H9 (cell line): ENCODE measurements around the gene ZNF292. TPM values are rescaled to one million over a fixed set of nuclear protein-coding genes. Genes with fewer than 3 reads are reported as not detected.
A peak's percentile ranks its signal among the peaks of the same experiment; 100 is the strongest.

Experiments
- DNase-seq: peaks from one replicate; pipeline ENCODE4 v3.0.0-alpha.2; 2017
- H2AFZ ChIP-seq: one replicate; pipeline ENCODE4 v1.6.1; 2013; ENCODE audit warnings: mild to moderate bottlenecking, low read length, control low read depth, moderate library complexity
- H2AK5ac ChIP-seq: 2 replicates; pipeline ENCODE4 v1.6.1; 2013; ENCODE audit warnings: low read length, control low read depth, mixed read lengths; ENCODE audit not compliant: insufficient read length
- H2BK120ac ChIP-seq: one replicate; pipeline ENCODE4 v1.6.1; 2013; ENCODE audit warnings: low read depth, mild to moderate bottlenecking, low read length, control low read depth, inconsistent platforms; ENCODE audit not compliant: poor library complexity, severe bottlenecking
- H2BK12ac ChIP-seq: 2 replicates; pipeline ENCODE4 v1.6.1; 2013; ENCODE audit warnings: low read length, control low read depth, mixed read lengths, low read depth; ENCODE audit not compliant: insufficient read length
- H2BK15ac ChIP-seq: 2 replicates; pipeline ENCODE4 v1.6.1; 2013; ENCODE audit warnings: low read depth, low read length, control low read depth
- H2BK20ac ChIP-seq: one replicate; pipeline ENCODE4 v1.6.1; 2013; ENCODE audit warnings: low read depth, mild to moderate bottlenecking, low read length, control low read depth, inconsistent platforms; ENCODE audit not compliant: poor library complexity, severe bottlenecking
- H2BK5ac ChIP-seq: 2 replicates; pipeline ENCODE4 v1.6.1; 2013; ENCODE audit warnings: low read length, control low read depth, mixed read lengths; ENCODE audit not compliant: insufficient read length
- H3K14ac ChIP-seq: 2 replicates; pipeline ENCODE4 v1.6.1; 2013; ENCODE audit warnings: low read length, control low read depth; ENCODE audit not compliant: insufficient read depth
- H3K18ac ChIP-seq: 2 replicates; pipeline ENCODE4 v1.6.1; 2013; ENCODE audit warnings: low read depth, mild to moderate bottlenecking, mixed read lengths, low read length, control low read depth; ENCODE audit not compliant: insufficient read length
- H3K23ac ChIP-seq: 2 replicates; pipeline ENCODE4 v1.6.1; 2013; ENCODE audit warnings: low read length, control low read depth, mixed read lengths, low read depth; ENCODE audit not compliant: insufficient read length
- H3K23me2 ChIP-seq: 2 replicates; pipeline ENCODE4 v1.6.1; 2013; ENCODE audit warnings: low read depth, mild to moderate bottlenecking, mixed read lengths, low read length, control low read depth; ENCODE audit not compliant: insufficient read length, poor library complexity, severe bottlenecking
- H3K27ac ChIP-seq: 2 replicates; pipeline ENCODE4 v1.5.1; 2013; ENCODE audit warnings: low read length, control low read depth, mixed read lengths, low read depth; ENCODE audit not compliant: insufficient read length
- H3K27me3 ChIP-seq: 2 replicates; pipeline ENCODE4 v1.6.1; 2013; ENCODE audit warnings: low read length, control low read depth, inconsistent platforms; ENCODE audit not compliant: insufficient read depth
- H3K4ac ChIP-seq: 2 replicates; pipeline ENCODE4 v1.6.1; 2013; ENCODE audit warnings: low read depth, mild to moderate bottlenecking, control low read depth, inconsistent platforms, low read length, moderate library complexity
- H3K4me1 ChIP-seq: 2 replicates; pipeline ENCODE4 v1.6.1; 2013; ENCODE audit warnings: low read length, control low read depth, inconsistent platforms; ENCODE audit not compliant: insufficient read depth
- H3K4me2 ChIP-seq: 2 replicates; pipeline ENCODE4 v1.6.1; 2013; ENCODE audit warnings: low read length, control low read depth, mixed read lengths; ENCODE audit not compliant: insufficient read length, insufficient read depth
- H3K56ac ChIP-seq: 2 replicates; pipeline ENCODE4 v1.6.1; 2013; ENCODE audit warnings: low read depth, mild to moderate bottlenecking, mixed read lengths, low read length, control low read depth; ENCODE audit not compliant: insufficient read length
- H3K79me1 ChIP-seq: 2 replicates; pipeline ENCODE4 v1.6.1; 2013; ENCODE audit warnings: low read depth, mild to moderate bottlenecking, moderate library complexity, low read length, control low read depth, inconsistent platforms; ENCODE audit not compliant: insufficient read depth, poor library complexity, severe bottlenecking
- H3K79me2 ChIP-seq: 2 replicates; pipeline ENCODE4 v1.6.1; 2013; ENCODE audit warnings: low read length, control low read depth, inconsistent platforms; ENCODE audit not compliant: insufficient read depth
- H3K9ac ChIP-seq: 2 replicates; pipeline ENCODE4 v1.6.1; 2013; ENCODE audit warnings: low read length, control low read depth, mixed read lengths; ENCODE audit not compliant: insufficient read length; ENCODE audit errors: extremely low read depth
- H3K9me3 ChIP-seq: one replicate; pipeline ENCODE4 v1.6.1; 2013; ENCODE audit warnings: low read depth, low read length, inconsistent platforms; ENCODE audit not compliant: control insufficient read depth
- H3T11ph ChIP-seq: one replicate; pipeline ENCODE4 v1.6.1; 2013; ENCODE audit warnings: mild to moderate bottlenecking, low read length, control low read depth, inconsistent platforms
- H4K20me1 ChIP-seq: one replicate; pipeline ENCODE4 v1.6.1; 2013; ENCODE audit not compliant: control insufficient read depth, insufficient read length, insufficient read depth
- H4K5ac ChIP-seq: 2 replicates; pipeline ENCODE4 v1.6.1; 2013; ENCODE audit warnings: low read depth, mild to moderate bottlenecking, mixed read lengths, low read length, control low read depth; ENCODE audit not compliant: insufficient read length
- H4K8ac ChIP-seq: replicated peaks from 2 replicates; pipeline ENCODE4 v1.6.1; 2013; ENCODE audit warnings: low read length, control low read depth, mixed read lengths, low read depth; ENCODE audit not compliant: insufficient read length
- H4K91ac ChIP-seq: 2 replicates; pipeline ENCODE4 v1.6.1; 2013; ENCODE audit warnings: low read depth, mild to moderate bottlenecking, moderate library complexity, mixed read lengths, low read length, control low read depth; ENCODE audit not compliant: insufficient read length
- H3K27ac Mint-ChIP-seq, 3 experiments: 2 replicates in 2 of 3; 3 replicates in 1 of 3; pipeline ENCODE4 v1.8.0; 2020 to 2021; ENCODE audit warnings: mixed read lengths in 3 of 3, mild to moderate bottlenecking in 1 of 3, moderate library complexity in 1 of 3
- H3K27me3 Mint-ChIP-seq: 2 replicates; pipeline ENCODE4 v1.8.0; 2021; ENCODE audit warnings: low read depth, mild to moderate bottlenecking, moderate library complexity, mixed read lengths
- H3K36me3 Mint-ChIP-seq, 3 experiments: 2 replicates in 2 of 3; 3 replicates in 1 of 3; pipeline ENCODE4 v1.8.0; 2020 to 2021; ENCODE audit warnings: low read depth in 3 of 3, mixed read lengths in 3 of 3; ENCODE audit not compliant: insufficient read depth in 1 of 3
- H3K4me1 Mint-ChIP-seq, 2 experiments: 2 replicates each; pipeline ENCODE4 v1.8.0; 2020; ENCODE audit warnings: mixed read lengths in 2 of 2
- H3K4me3 Mint-ChIP-seq, 2 experiments: 2 replicates in 1 of 2; 3 replicates in 1 of 2; pipeline ENCODE4 v1.8.0; 2020 to 2021; ENCODE audit warnings: mild to moderate bottlenecking in 2 of 2, mixed read lengths in 2 of 2, moderate library complexity in 1 of 2
- H3K9me3 Mint-ChIP-seq, 2 experiments: 2 replicates in 1 of 2; 3 replicates in 1 of 2; pipeline ENCODE4 v1.8.0; 2020; ENCODE audit warnings: mild to moderate bottlenecking in 2 of 2, mixed read lengths in 2 of 2, moderate library complexity in 1 of 2
- CTCF ChIP-seq: fragments of 200-600 bp; sonication (generic); conservative IDR thresholded peaks from 3 replicates; pipeline ENCODE4 v1.8.0; 2021; ENCODE audit warnings: antibody characterized with exemption, mild to moderate bottlenecking
- WGBS: extraction: QIAGEN DNeasy Blood & Tissue Kit; methylation state at CpG from one replicate; pipeline ENCODE4 v1.1.7; 2013; ENCODE audit warnings: missing lambda C conversion rate, low lambda C conversion rate, mixed read lengths; ENCODE audit not compliant: insufficient read length; ENCODE audit errors: extremely low coverage; 5-methylcytosine and 5-hydroxymethylcytosine counted together
- total RNA-seq: library from RNA; stranded (reverse); gene quantifications from 2 replicates; pipeline ENCODE4 v1.2.1, GENCODE V29; 2021

ZNF292 gene
- total RNA-seq, 1 experiment from 2014 or later: 38.7 TPM

GRCh38 chr6:87164506-87164905, 9.1 kb downstream of the ZNF292 start:
- no peak overlapping the region for H3K9ac ChIP-seq
- H3K18ac ChIP-seq: no peak overlapping the region
- no peaks in the 10 kb centered on the region for H3K27me3 Mint-ChIP-seq
- no peak overlapping the region for H4K8ac ChIP-seq
- H4K91ac ChIP-seq: no peak overlapping the region
- no CpG with 5 or more reads among the region's 7 CpGs for WGBS
- no peaks in the 10 kb centered on the region for H3K9me3 ChIP-seq
- no peak overlapping the region for H3K4me3 Mint-ChIP-seq
- peaks cover 61% of the 10 kb centered on the region; the same call in 1 of the 2 replicates for H3K79me2 ChIP-seq
- no peak overlapping the region for H3T11ph ChIP-seq
- H2AK5ac ChIP-seq: no peak overlapping the region
- no peaks in the 10 kb centered on the region for H4K20me1 ChIP-seq
- H2BK15ac ChIP-seq: no peak overlapping the region
- no peak overlapping the region for H3K23ac ChIP-seq
- H3K23me2 ChIP-seq: no peaks in the 10 kb centered on the region
- H2BK5ac ChIP-seq: no peak overlapping the region
- no peaks in the 10 kb centered on the region for H3K79me1 ChIP-seq
- DNase-seq: no peak
- H4K5ac ChIP-seq: no peak overlapping the region
- peaks cover 70 to 83% of the 10 kb centered on the region in 2 experiments for H3K4me1 Mint-ChIP-seq
- H2BK120ac ChIP-seq: no peak overlapping the region
- H3K9me3 Mint-ChIP-seq: no peaks in the 10 kb centered on the region
- no peak overlapping the region for H3K14ac ChIP-seq
- H2BK20ac ChIP-seq: no peak overlapping the region
- no peak overlapping the region for H2AFZ ChIP-seq
- peak overlapping the region in 1 of 3 experiments; percentile 87; a peak in 2 of 7 replicates for H3K27ac Mint-ChIP-seq
- no peak overlapping the region for H3K56ac ChIP-seq
- H2BK12ac ChIP-seq: no peak overlapping the region
- H3K4me1 ChIP-seq: peaks cover 4% of the 10 kb centered on the region; the same call in 1 of the 2 replicates
- H3K36me3 Mint-ChIP-seq: no peaks in the 10 kb centered on the region
- no peak overlapping the region for H3K4ac ChIP-seq
- no peaks in the 10 kb centered on the region for H3K27me3 ChIP-seq
- no peak overlapping the region for H3K27ac ChIP-seq
- H3K4me2 ChIP-seq: no peak overlapping the region
- TF ChIP-seq CTCF: no peak
